Middle frontal gyrus (tissue), 1 donor: ENCODE data around the gene RRM2.
"Not testable (repeated sequence)": the region's sequence is repeated elsewhere in the genome, so short reads cannot be mapped to it uniquely, and the experiment has no call there.

Experiments
- DNase-seq: peaks from one replicate; pipeline ENCODE4 v3.0.0-alpha.2; 2015; ENCODE audit warnings: low spot score; ENCODE audit errors: extremely low spot score

Gene RRM2

DNA sequence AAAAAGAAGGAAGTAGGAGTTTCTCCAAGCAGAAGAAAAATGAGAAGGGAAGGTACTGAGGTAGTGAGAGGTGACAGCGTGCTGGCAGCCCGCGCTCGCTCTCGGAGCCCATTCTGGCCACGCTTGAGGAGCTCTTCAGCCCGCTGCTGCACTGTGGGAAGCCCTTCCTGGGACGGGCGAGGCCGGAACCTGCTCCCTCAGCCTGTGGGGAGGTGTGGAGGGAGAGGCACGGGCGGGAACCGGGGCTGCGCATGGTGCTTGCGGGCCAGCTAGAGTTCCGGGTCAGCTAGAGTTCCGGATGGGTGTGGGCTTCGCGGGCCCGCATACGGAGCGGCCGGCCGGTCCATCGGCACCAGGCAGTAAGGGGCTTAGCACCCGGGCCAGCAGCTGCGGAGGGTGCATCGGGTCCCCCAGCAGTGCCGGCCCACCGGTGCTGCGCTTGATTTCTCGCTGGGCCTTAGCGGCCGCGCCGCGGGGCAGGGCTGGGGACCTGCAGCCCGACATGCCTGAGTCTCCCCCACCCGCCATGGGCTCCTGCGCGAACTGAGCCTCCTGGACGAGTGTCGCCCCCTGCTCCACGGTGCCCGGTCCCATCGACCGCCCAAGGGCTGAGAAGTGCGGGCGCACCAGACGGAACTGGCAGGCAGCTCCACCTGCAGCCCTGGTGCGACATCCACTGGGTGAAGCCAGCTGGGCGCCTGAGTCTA, 31.2 kb upstream of the RRM2 start:
- no peak for DNase-seq

DNA sequence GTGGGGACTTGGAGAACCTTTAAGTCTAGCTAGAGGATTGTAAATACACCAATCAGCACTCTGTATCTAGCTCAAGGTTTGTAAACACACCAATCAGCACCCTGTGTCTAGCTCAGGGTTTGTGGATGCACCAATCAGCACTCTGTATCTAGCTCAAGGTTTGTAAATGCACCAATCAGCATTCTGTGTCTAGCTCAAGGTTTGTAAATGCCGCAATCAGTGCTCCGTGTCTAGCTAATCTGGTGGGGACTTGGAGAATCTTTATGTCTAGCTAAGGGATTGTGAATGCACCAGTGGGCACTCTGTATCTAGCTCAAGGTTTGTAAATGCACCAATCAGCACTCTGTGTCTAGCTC, 30.7 kb upstream of the RRM2 start:
- not testable (repeated sequence) for DNase-seq

DNA sequence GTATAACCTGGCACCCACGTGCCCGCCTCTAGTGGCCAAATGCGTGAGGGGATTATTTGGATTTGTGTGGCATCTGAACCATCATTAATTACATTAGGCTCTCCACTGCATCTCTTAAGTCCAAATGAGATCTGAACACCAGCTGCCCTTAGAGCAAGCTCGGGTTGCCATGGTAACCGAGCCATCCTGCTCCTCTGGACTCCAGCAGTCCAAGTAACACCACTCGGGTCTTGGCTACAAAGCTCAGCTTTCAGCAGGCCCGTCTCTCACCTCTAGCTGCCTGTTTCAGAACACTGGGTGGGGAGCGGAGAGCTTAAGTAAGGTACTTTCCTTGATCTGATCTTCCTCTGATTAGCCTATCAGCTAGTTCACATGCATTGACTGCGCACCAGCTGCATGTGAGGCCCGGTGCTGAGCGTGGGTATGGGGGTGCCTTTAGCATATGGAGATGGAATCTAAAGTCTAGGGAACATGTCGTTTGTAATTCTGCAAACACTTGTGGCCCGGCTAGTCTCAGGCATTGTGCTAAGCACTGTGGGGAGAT, 28.2 kb upstream of the RRM2 start:
- no peak for DNase-seq

DNA sequence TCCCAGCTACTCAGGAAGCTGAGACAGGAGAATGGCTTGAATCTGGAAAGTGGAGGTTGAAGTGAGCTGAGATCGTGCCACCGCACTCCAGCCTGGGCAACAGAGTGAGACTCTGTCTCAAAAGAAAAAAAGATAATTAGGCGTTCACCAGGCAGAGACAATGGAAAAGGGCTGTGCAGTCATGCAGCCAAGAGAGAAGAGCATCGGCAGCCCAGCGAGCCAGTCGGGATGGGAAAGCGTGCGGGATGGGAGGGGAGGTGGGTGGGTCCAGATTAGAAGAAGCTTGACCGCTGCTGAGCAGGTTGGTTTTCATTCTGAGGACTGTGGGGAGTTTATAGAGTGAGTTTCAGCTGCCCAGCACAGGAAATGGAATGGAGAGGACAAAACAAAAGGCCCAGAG, 27.4 kb upstream of the RRM2 start:
- no peak for DNase-seq

DNA sequence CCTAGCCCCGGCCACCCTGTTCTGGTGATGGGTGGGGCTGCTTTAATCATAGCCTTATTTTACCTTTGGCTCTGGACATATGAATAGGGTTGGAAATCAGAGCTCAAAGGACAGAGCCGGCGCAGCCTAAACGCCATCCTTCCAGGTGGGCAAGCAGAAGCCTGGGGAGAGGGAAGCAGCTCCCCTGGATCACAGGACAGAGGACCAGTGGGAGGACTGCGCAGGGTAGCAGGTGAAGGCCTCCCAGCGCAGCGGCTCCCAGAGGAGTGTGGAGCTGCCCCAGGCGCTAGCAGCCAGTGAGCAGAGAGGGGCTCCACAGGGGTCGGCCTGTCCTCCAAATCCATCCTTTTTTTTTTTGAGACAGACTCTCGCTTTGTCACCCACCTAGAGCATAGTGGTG, 25.9 kb upstream of the RRM2 start:
- DNase-seq, result no peak

DNA sequence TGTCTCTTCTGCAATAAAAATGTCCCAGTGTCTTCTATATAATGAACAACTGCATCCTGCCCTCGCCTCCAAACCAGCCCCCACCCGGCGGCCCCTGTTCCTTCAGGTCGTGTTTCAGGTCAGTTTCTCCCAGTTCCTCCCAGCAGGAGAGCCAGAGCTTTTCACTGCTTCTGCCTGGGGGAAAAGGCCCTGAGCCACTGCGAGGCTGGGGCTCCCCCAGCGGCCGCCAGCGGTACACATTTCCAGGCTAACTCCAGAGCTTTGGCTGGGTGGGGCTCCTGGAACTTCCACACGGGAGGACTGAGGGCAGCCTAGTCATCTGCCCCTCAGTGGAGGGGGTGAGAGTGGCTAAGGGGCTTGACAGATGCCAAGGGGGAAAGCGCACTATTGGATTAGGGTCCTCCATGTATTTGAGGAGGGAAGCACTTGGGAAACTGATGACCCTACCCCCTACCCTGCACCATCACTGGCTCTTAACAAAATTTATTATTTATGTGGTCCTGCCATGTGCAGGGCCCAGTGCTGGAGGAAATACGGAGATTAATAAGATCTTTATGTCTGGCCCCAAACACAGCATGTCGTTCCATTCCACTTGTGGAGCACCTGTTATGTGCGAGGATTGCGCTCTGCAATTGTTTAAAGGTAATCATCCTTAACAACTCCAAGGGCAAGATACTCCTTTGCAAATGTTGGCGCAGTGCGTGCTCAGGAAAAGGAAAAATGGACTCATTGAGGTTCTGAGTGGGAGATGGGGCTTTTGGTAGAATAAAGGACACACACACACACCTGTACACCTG, 25.0 kb upstream of the RRM2 start:
- no peak for DNase-seq

DNA sequence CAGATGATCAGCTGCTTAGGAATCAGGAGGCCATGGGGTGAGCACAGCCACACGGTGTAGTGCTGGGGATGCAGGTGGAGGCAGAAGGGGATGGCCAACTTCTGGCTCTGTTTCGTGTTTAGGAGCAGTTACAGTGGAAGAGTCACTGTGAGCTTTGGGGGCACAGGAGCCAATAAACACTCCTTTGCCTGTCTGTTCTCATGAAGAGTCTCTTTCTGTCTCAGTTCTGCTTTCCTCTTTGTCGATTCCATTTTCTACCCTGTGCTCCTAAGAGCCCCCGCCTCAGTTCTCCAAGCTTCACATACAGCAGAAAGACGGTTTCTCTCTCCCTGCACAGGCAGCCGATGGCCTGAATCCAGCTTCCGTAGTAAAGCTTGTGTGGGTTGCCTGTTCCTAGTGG, 21.0 kb upstream of the RRM2 start:
- no peak for DNase-seq

DNA sequence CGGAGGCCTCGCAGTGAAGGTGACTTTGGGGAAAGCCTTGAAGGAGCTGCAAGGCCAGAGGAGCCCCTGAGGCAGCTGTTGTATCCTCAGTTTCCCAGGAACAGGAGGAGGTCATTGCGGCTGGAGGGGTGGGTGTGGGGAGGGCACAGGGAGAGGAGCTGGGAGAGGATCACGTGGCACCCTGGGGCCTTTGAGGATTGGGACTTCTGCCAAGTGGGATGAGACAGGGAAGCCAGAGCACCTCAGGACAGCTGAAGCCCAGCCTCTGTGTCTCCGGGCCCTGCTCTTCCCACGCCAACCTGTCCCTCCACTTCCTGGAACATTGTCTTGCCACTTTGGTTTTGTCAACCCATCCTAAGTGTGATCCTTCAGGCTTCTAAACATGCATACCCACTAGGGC, 19.4 kb upstream of the RRM2 start:
- DNase-seq, result no peak

DNA sequence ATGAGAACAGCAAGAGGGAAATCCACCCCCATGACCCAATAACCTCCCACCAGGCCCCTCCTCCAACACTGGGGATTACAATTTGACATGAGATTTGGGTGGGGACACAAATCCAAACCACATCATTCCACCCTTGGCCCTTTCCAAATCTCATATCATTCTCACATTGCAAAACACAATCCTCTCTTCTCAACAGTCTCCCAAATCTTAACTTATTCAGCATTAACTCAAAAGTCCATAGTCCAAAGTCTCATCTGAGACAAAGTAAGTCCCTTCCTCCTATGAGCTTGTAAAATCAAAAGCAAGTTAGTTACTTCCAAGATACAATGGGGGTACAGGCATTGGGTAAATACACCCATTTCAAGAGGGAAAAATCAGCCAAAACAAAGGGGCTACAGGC, 17.6 kb upstream of the RRM2 start:
- DNase-seq, result not testable (repeated sequence)

DNA sequence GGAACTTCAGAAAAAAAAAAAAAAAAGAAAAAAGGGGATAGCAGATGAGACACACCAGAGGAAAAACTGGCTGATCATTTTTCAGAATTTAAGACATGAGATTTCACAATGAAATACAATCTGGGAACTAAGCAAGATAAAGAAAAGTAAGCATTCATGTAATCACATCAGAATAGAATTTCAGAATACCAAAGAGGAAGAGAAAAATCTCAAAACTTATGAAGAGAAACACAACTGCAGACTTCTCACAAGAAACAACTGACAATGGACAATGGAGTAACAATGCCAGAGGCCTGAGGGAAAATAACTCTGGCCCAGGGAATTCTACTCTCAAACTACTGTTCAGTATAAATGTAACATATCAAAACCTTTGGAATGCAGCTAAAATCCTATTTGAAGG, 13.2 kb upstream of the RRM2 start:
- DNase-seq, result no peak

DNA sequence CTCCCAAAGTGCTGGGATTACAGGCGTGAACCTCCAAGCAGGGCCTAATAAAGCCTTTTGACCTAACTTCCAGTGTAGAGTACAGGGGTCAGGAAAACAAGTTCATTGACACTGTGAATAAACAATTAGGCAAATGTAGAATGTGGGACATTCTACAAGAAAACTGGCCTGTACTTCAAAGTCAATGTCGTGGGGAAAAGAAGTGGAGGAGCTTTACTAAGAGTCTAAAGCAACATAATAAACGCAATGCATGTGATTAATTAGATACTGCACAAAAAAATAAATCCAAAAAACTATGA, 3.6 kb upstream of the RRM2 start:
- no peak for DNase-seq

DNA sequence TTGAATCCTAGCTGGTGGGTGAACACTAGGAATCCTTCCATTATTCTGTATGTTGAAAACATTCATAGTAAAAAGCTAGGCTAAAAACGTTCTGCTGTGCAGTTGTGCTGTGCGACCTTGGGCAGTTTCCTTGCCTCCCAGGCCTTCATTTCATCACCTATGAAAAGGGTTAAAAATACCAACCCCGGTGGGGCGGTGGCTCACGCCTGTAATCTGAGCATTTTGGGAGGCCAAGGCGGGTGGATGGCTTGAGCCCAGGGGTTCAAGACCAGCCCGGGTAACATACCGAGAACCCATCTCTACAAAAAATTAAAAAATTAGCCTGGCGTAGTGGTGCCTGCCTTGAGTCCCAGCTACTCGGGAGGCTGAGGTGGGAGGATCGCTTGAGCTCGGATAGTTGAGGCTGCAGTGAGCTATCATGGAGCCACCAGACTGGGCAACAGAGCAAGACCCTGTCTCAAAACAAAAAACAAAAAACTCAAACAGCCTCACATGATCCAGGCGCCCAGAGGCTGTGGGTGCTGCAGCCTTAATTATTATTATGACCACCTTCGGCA, 2.9 kb upstream of the RRM2 start:
- no peak for DNase-seq

DNA sequence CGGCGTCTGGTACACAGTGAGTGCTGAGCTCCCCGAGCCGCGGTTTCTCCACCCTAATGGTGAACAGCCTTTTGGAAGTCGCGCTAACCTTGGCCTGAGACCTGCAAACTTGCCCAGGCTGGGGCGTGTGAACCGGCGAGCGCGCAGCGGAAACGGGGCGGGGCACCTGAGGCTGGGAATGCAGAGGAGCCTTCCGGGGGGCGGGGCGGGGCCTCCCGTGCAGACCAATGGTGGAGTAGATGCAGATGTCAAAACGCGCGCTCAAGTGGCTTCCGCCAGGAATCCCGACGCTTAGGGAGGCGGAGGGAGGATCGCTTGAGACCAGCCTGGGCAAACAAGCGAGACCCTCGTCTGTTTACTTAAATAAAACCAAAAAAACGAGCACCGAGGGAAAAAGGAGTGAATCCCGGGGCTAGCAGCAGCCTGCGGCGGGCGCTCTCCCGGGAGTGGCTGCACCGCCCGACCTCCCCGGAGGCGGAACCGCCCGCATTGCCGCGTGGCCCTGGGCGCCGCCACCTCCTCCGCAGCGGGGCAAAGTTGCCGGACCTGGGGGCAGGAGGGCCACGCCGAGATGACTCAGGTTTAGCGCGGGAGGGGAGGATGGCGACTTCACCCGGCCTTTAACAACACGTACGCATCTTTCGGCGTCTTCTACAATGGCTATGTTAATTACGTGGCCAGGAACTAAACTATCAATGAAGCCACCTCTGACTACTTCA, 2.2 kb upstream of the RRM2 start:
- no peak for DNase-seq

DNA sequence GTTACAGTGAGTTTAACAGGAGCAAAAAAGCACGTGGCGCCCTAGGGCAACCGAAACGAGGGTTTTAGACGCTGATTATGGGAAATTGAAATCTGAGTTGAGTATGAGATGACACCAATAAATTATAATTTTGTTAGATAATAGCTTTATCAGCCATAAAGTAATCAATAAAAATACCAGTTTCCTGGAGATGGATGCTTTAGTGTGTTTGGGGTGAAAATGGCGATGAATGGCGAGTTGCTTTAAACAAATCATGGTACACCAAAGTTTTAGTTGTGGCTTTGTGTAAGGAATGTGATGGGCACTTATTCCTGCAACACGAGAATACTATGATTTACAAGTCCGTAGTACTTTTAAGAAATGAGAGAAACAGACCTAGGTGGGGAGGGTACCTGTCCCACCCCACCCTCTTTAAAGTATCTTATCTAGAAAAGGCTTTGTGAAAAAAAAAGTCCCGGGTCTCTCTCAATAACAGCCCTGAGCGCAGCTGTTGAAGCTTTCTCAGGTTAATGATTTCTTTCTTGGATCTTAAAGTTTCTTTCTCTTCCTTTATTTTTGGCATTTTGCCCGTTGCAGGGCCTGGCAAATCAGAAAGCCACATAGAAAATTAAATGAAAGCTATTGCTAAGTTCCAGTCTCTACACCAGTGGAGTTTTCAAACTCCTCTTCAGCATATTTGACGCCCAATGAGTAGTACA, 1.5 kb upstream of the RRM2 start:
- no peak for DNase-seq

DNA sequence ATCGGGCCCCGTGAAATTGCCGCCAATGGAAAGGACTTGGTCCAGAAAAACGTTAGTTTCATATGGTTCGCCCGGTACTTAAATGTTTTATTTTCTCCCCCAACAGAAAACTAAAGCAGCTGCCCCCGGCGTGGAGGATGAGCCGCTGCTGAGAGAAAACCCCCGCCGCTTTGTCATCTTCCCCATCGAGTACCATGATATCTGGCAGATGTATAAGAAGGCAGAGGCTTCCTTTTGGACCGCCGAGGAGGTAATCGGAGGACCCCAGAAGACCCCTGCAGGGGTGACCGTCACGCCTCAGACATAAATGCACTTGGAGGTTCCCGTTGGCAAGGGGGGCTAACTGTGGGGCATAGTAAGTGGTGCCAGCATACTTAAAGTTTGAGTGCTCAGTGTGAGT, 742 bp downstream of the RRM2 start:
- DNase-seq, result no peak

DNA sequence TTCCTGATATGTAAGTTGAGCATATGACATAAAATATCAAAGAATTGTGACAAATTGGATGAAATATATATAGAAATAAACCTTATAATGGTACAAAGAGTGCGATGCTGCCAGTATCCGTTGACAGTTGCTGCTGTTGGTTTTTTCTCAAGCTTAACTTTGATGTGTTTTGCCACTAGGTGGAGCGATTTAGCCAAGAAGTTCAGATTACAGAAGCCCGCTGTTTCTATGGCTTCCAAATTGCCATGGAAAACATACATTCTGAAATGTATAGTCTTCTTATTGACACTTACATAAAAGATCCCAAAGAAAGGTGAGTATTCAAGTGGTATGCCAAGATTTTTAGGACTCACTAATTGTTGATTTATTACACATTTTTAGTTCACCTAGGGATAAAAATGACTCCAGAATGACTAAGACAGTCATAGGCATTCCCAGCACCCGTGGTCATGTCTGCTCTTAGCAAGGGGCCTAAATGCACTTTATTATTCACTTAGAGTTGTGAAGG, 2.1 kb downstream of the RRM2 start:
- DNase-seq, result peak; percentile 58

DNA sequence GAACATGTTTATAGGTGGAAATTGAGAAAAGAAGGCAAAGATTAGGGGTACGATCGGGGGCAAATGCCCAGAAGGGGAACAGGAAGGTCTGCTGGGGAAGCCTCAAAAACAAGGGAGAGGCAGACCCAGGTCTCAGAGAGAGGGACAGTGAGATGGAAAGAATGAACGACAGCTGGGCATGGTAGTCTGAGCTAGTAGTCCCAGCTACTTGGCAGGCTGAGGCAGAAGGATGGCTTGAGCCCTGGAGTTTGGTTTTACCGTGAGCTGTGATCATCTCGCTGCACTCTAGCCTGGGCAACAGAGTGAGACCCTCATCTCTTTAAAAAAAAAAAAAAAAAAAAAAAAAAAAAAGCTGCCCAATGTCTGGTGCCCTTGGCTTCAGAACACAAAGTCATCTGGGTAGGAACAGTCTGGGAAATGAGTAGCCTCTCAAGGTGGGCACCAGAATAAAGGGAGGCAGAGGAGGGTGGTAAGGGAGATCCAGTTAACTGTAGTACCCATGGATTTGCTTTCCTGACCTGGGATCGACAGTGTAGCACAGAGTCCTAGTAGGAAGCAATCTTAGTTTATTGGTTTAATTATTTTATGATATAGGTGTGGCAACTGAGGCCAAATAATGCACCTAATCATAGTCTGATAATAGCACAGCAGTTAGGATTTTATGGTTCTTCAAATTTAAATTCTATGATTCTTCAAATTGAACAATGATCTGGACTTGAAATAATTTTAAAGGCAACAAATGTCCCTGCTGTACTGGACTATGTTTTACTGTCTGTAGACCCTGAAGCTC, 3.5 kb downstream of the RRM2 start:
- DNase-seq, result no peak

DNA sequence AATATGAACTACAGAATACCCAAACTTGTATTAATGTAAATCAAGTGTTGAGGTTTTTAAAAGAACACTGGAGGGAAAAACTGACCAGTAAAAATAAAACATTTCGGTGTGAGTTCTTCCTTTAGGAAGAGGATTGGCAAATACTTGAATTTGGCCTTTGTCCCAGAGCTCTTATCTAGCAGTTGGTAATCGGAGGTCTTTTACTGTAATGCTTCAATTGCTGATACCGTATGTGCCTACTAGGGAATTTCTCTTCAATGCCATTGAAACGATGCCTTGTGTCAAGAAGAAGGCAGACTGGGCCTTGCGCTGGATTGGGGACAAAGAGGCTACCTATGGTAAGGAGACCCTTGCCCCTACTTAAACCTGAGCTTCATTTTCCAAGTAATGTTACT, 4.1 kb downstream of the RRM2 start:
- DNase-seq, result no peak

DNA sequence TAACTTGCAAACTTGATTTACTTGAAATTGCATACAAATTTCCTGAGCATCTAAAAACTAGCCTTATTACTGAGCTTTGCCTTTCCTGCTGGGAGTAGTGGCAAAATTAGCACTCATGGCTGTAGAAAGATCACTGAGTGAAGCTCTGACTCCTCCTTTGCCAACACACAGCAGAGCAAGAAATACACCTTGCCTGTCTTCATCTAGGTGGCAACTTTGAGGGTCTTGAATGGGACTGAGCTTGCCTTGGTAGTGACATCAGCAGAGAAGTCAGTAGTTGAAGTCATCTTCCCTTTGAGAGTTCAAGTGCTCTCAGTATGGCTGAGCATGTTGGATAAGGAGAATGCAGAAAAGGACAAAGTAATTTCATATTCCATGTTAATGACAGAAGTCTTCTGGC, 5.9 kb downstream of the RRM2 start:
- no peak for DNase-seq

DNA sequence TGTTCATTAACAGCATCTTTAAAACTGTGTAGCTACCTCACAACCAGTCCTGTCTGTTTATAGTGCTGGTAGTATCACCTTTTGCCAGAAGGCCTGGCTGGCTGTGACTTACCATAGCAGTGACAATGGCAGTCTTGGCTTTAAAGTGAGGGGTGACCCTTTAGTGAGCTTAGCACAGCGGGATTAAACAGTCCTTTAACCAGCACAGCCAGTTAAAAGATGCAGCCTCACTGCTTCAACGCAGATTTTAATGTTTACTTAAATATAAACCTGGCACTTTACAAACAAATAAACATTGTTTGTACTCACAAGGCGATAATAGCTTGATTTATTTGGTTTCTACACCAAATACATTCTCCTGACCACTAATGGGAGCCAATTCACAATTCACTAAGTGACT, 7.0 kb downstream of the RRM2 start:
- no peak for DNase-seq
